ENCODE data around the gene NECAB3.

GRCh38 chr20:33721391-33722140 is 47.3 kb upstream of the NECAB3 start:
- TF ChIP-seq CTCF (IDR thresholded peaks at IDR 0.05) (no peak), EZH2 (IDR thresholded peaks at IDR 0.05; ENCODE audit: borderline replicate concordance, insufficient read depth, low read depth, low read length, poor library complexity, severe bottlenecking) (no peak)

All from B cell (primary cell).